Stimulated activated CD8-positive, alpha-beta memory T cell treated with anti-CD3 and anti-CD28 coated beads, Interleukin-2, amount 100 ng/mL, for 1 hour (primary cell): ENCODE measurements around the gene RBMS2.
"Not testable (repeated sequence)": the region's sequence is repeated elsewhere in the genome, so short reads cannot be mapped to it uniquely, and the experiment has no call there.

Experiments used
- DNase-seq, 2 donors: peaks; one replicate each; pipeline ENCODE4 v3.0.0-alpha.2; 2020; ENCODE audit warnings: low read depth in 2 of 2

The RBMS2 gene

GRCh38 chr12:56517854-56518253 lies 3.8 kb upstream of the RBMS2 start:
- DNase-seq, result no peak

GRCh38 chr12:56518570-56518969 lies 3.0 kb upstream of the RBMS2 start:
- DNase-seq, result no peak

- no peak for DNase-seq
These were observed 1.6 kb upstream of the RBMS2 start for GRCh38 chr12:56520048-56520447.

GRCh38 chr12:56520506-56520905 lies 1.1 kb upstream of the RBMS2 start:
- DNase-seq, result no peak

GRCh38 chr12:56521209-56521589 lies 421 bp upstream of the RBMS2 start:
- no peak for DNase-seq

- no peak for DNase-seq
These were observed 982 bp downstream of the RBMS2 start for GRCh38 chr12:56522411-56523193.

- DNase-seq, result no peak
These were observed 7.2 kb downstream of the RBMS2 start for GRCh38 chr12:56528846-56529245.

- no peak for DNase-seq
These were observed 8.0 kb downstream of the RBMS2 start for GRCh38 chr12:56529656-56530055.

GRCh38 chr12:56530390-56531055 lies 8.9 kb downstream of the RBMS2 start:
- no peak for DNase-seq

GRCh38 chr12:56537546-56537945 lies 15.9 kb downstream of the RBMS2 start:
- DNase-seq, result no peak

- DNase-seq, result no peak
These were observed 20.0 kb downstream of the RBMS2 start for GRCh38 chr12:56541631-56542030.

GRCh38 chr12:56542164-56542563 lies 20.5 kb downstream of the RBMS2 start:
- DNase-seq, result no peak

GRCh38 chr12:56545023-56545604 lies 23.5 kb downstream of the RBMS2 start:
- DNase-seq, result no peak

GRCh38 chr12:56546680-56547079 lies 25.1 kb downstream of the RBMS2 start:
- no peak for DNase-seq

- DNase-seq, result no peak
These were observed 29.4 kb downstream of the RBMS2 start for GRCh38 chr12:56551070-56551469.

GRCh38 chr12:56565510-56566101 lies 44.0 kb downstream of the RBMS2 start:
- DNase-seq, result no peak

GRCh38 chr12:56568146-56568545 lies 46.5 kb downstream of the RBMS2 start:
- no peak for DNase-seq

GRCh38 chr12:56571121-56571520 lies 49.5 kb downstream of the RBMS2 start:
- DNase-seq, result no peak

- no peak for DNase-seq
These were observed 50.7 kb downstream of the RBMS2 start for GRCh38 chr12:56572288-56572687.

- DNase-seq, result no peak
These were observed 52.6 kb downstream of the RBMS2 start for GRCh38 chr12:56574210-56574609.

GRCh38 chr12:56577248-56577647 lies 55.6 kb downstream of the RBMS2 start:
- not testable (repeated sequence) for DNase-seq

GRCh38 chr12:56578983-56579546 lies 57.4 kb downstream of the RBMS2 start:
- no peak for DNase-seq
